Fibroblast of lung (primary cell): ENCODE results near the gene BANF1.

Source experiments
- EZH2 ChIP-seq: IDR thresholded peaks from 2 replicates; pipeline ENCODE4 v1.5.1; 2012; ENCODE audit warnings: low read length, control low read depth, mild to moderate bottlenecking; ENCODE audit errors: missing control alignments
- TF ChIP-seq, protein P1 (sequence below), 2 donors: IDR thresholded peaks in 1 of 2; conservative IDR thresholded peaks in 1 of 2; 1 replicate in 1 of 2; 2 replicates in 1 of 2; pipeline ENCODE4 v1.5.1; 2011 to 2012; ENCODE audit warnings: low read length in 2 of 2, control low read depth in 1 of 2, inconsistent platforms in 1 of 2, low read depth in 1 of 2, mild to moderate bottlenecking in 1 of 2

GRCh38 chr11:66003291-66003690 is 988 bp downstream of the BANF1 start:
- TF ChIP-seq, protein P1, sequence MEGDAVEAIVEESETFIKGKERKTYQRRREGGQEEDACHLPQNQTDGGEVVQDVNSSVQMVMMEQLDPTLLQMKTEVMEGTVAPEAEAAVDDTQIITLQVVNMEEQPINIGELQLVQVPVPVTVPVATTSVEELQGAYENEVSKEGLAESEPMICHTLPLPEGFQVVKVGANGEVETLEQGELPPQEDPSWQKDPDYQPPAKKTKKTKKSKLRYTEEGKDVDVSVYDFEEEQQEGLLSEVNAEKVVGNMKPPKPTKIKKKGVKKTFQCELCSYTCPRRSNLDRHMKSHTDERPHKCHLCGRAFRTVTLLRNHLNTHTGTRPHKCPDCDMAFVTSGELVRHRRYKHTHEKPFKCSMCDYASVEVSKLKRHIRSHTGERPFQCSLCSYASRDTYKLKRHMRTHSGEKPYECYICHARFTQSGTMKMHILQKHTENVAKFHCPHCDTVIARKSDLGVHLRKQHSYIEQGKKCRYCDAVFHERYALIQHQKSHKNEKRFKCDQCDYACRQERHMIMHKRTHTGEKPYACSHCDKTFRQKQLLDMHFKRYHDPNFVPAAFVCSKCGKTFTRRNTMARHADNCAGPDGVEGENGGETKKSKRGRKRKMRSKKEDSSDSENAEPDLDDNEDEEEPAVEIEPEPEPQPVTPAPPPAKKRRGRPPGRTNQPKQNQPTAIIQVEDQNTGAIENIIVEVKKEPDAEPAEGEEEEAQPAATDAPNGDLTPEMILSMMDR (conservative IDR thresholded peaks at IDR 0.05 in 1 of 2, IDR thresholded peaks at IDR 0.05 in 1 of 2; ENCODE audit: low read depth in 1 of 2, low read length in 2 of 2) = no peak
- no peak for TF ChIP-seq EZH2
